CD14-positive monocyte (primary cell): Measurements from ENCODE around the gene FOXG1. TPM values are rescaled to one million over a fixed set of nuclear protein-coding genes. Genes with fewer than 3 reads are reported as not detected.

Experiments
- DNase-seq, 3 donors: peaks; one replicate each; pipeline ENCODE4 v3.0.0-alpha.2; 2011 to 2022
- H2AFZ ChIP-seq: 2 replicates; pipeline ENCODE4 v1.6.0; 2012; ENCODE audit warnings: mild to moderate bottlenecking, low read depth, low read length, inconsistent platforms; ENCODE audit not compliant: insufficient read depth, poor library complexity, severe bottlenecking
- H3K27ac ChIP-seq, 2 donors: 1 replicate in 1 of 2; 2 replicates in 1 of 2; pipeline ENCODE4 v1.5.1; 2012 to 2013; ENCODE audit warnings: low read length in 2 of 2, control low read depth in 1 of 2, inconsistent platforms in 1 of 2, low read depth in 1 of 2, mild to moderate bottlenecking in 1 of 2
- H3K27me3 ChIP-seq, 2 donors: one replicate each; pipeline versions ENCODE4 v1.6.0 to v1.6.1; 2011 to 2013; ENCODE audit warnings: low read length in 2 of 2; ENCODE audit not compliant: control insufficient read depth in 2 of 2, insufficient read depth in 2 of 2
- H3K36me3 ChIP-seq, 2 donors: replicated peaks in 1 of 2; 1 replicate in 1 of 2; 2 replicates in 1 of 2; pipeline versions ENCODE4 v1.5.1 to v1.6.1; 2012 to 2013; ENCODE audit warnings: low read length in 2 of 2, control low read depth in 1 of 2, inconsistent platforms in 1 of 2, mild to moderate bottlenecking in 1 of 2; ENCODE audit not compliant: insufficient read depth in 2 of 2, control insufficient read depth in 1 of 2
- H3K4me1 ChIP-seq, 2 donors: 1 replicate in 1 of 2; 2 replicates in 1 of 2; pipeline versions ENCODE4 v1.5.1 to v1.6.1; 2012 to 2013; ENCODE audit warnings: low read length in 2 of 2, control low read depth in 1 of 2, inconsistent platforms in 1 of 2, mild to moderate bottlenecking in 1 of 2, moderate library complexity in 1 of 2; ENCODE audit not compliant: insufficient read depth in 2 of 2, control insufficient read depth in 1 of 2
- H3K4me2 ChIP-seq: replicated peaks from 2 replicates; pipeline ENCODE3; 2012; ENCODE audit warnings: low read length, moderate library complexity, mild to moderate bottlenecking; ENCODE audit not compliant: poor library complexity, severe bottlenecking; ENCODE audit errors: extremely low read depth
- H3K4me3 ChIP-seq, 3 experiments: fragments of 200-600 bp in 1 of 3; sonication (generic) in 1 of 3; replicated peaks in 1 of 3; 1 replicate in 2 of 3; 2 replicates in 1 of 3; pipeline ENCODE4 v1.5.1; 2011 to 2013; ENCODE audit warnings: low read length in 3 of 3, mild to moderate bottlenecking in 3 of 3, control low read depth in 2 of 3, low read depth in 2 of 3, inconsistent platforms in 1 of 3, moderate library complexity in 1 of 3
- H3K79me2 ChIP-seq: 2 replicates; pipeline ENCODE4 v1.6.0; 2012; ENCODE audit warnings: mild to moderate bottlenecking, control low read depth, inconsistent platforms, low read length, moderate library complexity; ENCODE audit not compliant: insufficient read depth
- H3K9ac ChIP-seq: 2 replicates; pipeline ENCODE4 v1.6.0; 2017; ENCODE audit warnings: low read length, mild to moderate bottlenecking; ENCODE audit not compliant: insufficient read depth, poor library complexity, severe bottlenecking
- H3K9me3 ChIP-seq, 2 donors: replicated peaks in 1 of 2; 1 replicate in 1 of 2; 2 replicates in 1 of 2; pipeline versions ENCODE4 v1.5.1 to v1.6.1; 2012 to 2013; ENCODE audit warnings: low read length in 2 of 2, control low read depth in 1 of 2; ENCODE audit not compliant: control insufficient read depth in 1 of 2, insufficient read depth in 1 of 2
- H4K20me1 ChIP-seq: 2 replicates; pipeline ENCODE4 v1.6.0; 2012; ENCODE audit warnings: mild to moderate bottlenecking, low read length, control low read depth, moderate library complexity; ENCODE audit not compliant: insufficient read depth
- H3K27ac Mint-ChIP-seq, 7 donors: one replicate each; pipeline ENCODE4 v1.8.0; 2020; ENCODE audit warnings: mild to moderate bottlenecking in 7 of 7, mixed read lengths in 7 of 7, moderate library complexity in 6 of 7, inconsistent platforms in 2 of 7
- H3K27me3 Mint-ChIP-seq, 3 donors: one replicate each; pipeline ENCODE4 v1.8.0; 2021 to 2022; ENCODE audit warnings: low read depth in 3 of 3, mild to moderate bottlenecking in 3 of 3, mixed read lengths in 3 of 3, moderate library complexity in 3 of 3, inconsistent platforms in 1 of 3
- H3K36me3 Mint-ChIP-seq, 2 donors: one replicate each; pipeline ENCODE4 v1.8.0; 2020; ENCODE audit warnings: mixed read lengths in 2 of 2, inconsistent platforms in 1 of 2, mild to moderate bottlenecking in 1 of 2
- H3K4me1 Mint-ChIP-seq: one replicate; pipeline ENCODE4 v1.8.0; 2020; ENCODE audit warnings: mild to moderate bottlenecking, mixed read lengths
- H3K4me3 Mint-ChIP-seq, 2 donors: one replicate each; pipeline ENCODE4 v1.8.0; 2020; ENCODE audit warnings: mild to moderate bottlenecking in 2 of 2, mixed read lengths in 2 of 2, moderate library complexity in 1 of 2
- H3K9me3 Mint-ChIP-seq, 7 donors: one replicate each; pipeline ENCODE4 v1.8.0; 2020 to 2022; ENCODE audit warnings: mixed read lengths in 7 of 7, mild to moderate bottlenecking in 6 of 7, moderate library complexity in 6 of 7, inconsistent platforms in 2 of 7
- CTCF ChIP-seq: fragments of 200-600 bp; IDR thresholded peaks from one replicate; pipeline ENCODE4 v1.8.0; 2022; ENCODE audit warnings: antibody characterized with exemption, mild to moderate bottlenecking
- WGBS: methylation state at CpG from one replicate; pipeline ENCODE4 v1.1.5; 2013; ENCODE audit warnings: missing lambda C conversion rate; ENCODE audit not compliant: insufficient coverage; 5-methylcytosine and 5-hydroxymethylcytosine counted together
- intact Hi-C, 2 donors: fragments of 100-400 bp; cut with micrococcal nuclease; formaldehyde crosslinking; loops; one replicate each; pipeline versions ENCODE4 v1.15.0 to v1.15.1; 2023
- polyA minus RNA-seq: library from RNA; depleted of rRNA, polyadenylated mRNA; stranded (reverse); fragments of >200 nt; gene quantifications from 2 replicates; pipeline ENCODE4 v1.2.3, GENCODE V29; 2012
- polyA plus RNA-seq, 3 donors: library from polyadenylated mRNA; depleted of rRNA in 1 of 3; unstranded in 2 of 3; stranded (reverse) in 1 of 3; fragments of 300-500 nt in 2 of 3; fragments of >200 nt in 1 of 3; fragmentation: Illumina TruSeq in 2 of 3; gene quantifications; 1 replicate in 2 of 3; 2 replicates in 1 of 3; pipeline ENCODE4 v1.2.3, GENCODE V29; 2012 to 2021
- total RNA-seq, 12 experiments: library from RNA in 1 of 12; stranded (reverse) in 1 of 12; fragments of 120-200 nt in 1 of 12; gene quantifications; one replicate each; pipeline ENCODE4 v1.2.4 and lab custom pipeline; 2013 to 2026; ENCODE audit warnings: mixed read lengths in 6 of 12, inconsistent platforms in 1 of 12

FOXG1 gene
- not detected for total RNA-seq (2013)
- not detected for polyA plus RNA-seq
- polyA minus RNA-seq, result 0.08 TPM in 1 of 2 replicates, not detected in the other
- total RNA-seq (lab: John Stamatoyannopoulos, UW), result 0 to 11.7 (median 0.05) reads per million in 11 experiments

- Histone ChIP-seq H3K9ac (no peak within 1 kb of the TSS), H4K20me1 (no peaks in the 10 kb centered on the region), H3K27ac (no peak within 1 kb of the TSS), H3K79me2 (no peaks in the 10 kb centered on the region), H2AFZ (no peak within 1 kb of the TSS), H3K27me3 (peaks cover 83 to 92% of the 10 kb centered on the region in 2 donors), H3K36me3 (no peaks in the 10 kb centered on the region), H3K9me3 (peaks cover 15 to 43% of the 10 kb centered on the region in 2 donors), H3K4me1 (no peaks in the 10 kb centered on the region), H3K4me2 (peak within 1 kb of the TSS; percentile 50), H3K4me3 (peak within 1 kb of the TSS in 1 of 3 experiments; percentile 28)
- H3K4me3 Mint-ChIP-seq, result peak within 1 kb of the TSS; percentile 50 to 85
- peak within 1 kb of the TSS in 1 of 7 donors; percentile 44 for H3K27ac Mint-ChIP-seq
- TF ChIP-seq CTCF, result no peak
- peaks cover 14% of the 10 kb centered on the region for H3K4me1 Mint-ChIP-seq
- intact Hi-C loops, result no loop called here
- H3K36me3 Mint-ChIP-seq, result peaks cover 3 to 10% of the 10 kb centered on the region in 2 donors
- WGBS, result 2% methylated on average over 24 of the region's 58 CpGs
- H3K9me3 Mint-ChIP-seq, result peaks cover 5 to 42% (median 36%) of the 10 kb centered on the region in 7 donors
- H3K27me3 Mint-ChIP-seq, result peaks cover 79 to 87% (median 87%) of the 10 kb centered on the region in 3 donors
- no peak for DNase-seq
These were observed at the start of gene FOXG1 for GRCh38 chr14:28766469-28766955. Gene FOXG1, plus strand, starts transcription at chr14:28766787. Its CDS starts 493 bp downstream, at chr14:28767280.

GRCh38 chr14:28719130-28719529, 47.5 kb upstream of the FOXG1 start:
- H4K20me1 ChIP-seq, result no peaks in the 10 kb centered on the region
- H3K4me3 Mint-ChIP-seq, result no peak overlapping the region
- no peaks in the 10 kb centered on the region for H3K4me1 Mint-ChIP-seq
- TF ChIP-seq CTCF, result no peak
- H3K36me3 Mint-ChIP-seq, result no peaks in the 10 kb centered on the region
- 74% methylated on average over 3 of the region's 5 CpGs for WGBS
- no peak overlapping the region for H3K9ac ChIP-seq
- H3K4me2 ChIP-seq, result no peak overlapping the region
- no peaks in the 10 kb centered on the region for H3K9me3 Mint-ChIP-seq
- intact Hi-C loops, result no loop called here
- no peaks in the 10 kb centered on the region for H3K4me1 ChIP-seq
- H3K9me3 ChIP-seq, result no peaks in the 10 kb centered on the region
- H3K4me3 ChIP-seq, result no peak overlapping the region
- H3K27ac ChIP-seq, result no peak overlapping the region
- no peak overlapping the region for H2AFZ ChIP-seq
- no peaks in the 10 kb centered on the region for H3K36me3 ChIP-seq
- no peaks in the 10 kb centered on the region for H3K79me2 ChIP-seq
- H3K27ac Mint-ChIP-seq, result no peak overlapping the region
- H3K27me3 ChIP-seq, result no peaks in the 10 kb centered on the region
- H3K27me3 Mint-ChIP-seq, result peaks cover 0 to 2% (median 0%) of the 10 kb centered on the region in 3 donors
- DNase-seq, result no peak
